Ramos (cell line): Measurements from ENCODE around the gene TEC.

Experiments
- in situ Hi-C: fragments of 300-500 bp; cut with MboI; formaldehyde crosslinking; loops from one replicate; pipeline ENCODE4 v1.14.3; 2022; ENCODE audit warnings: low sequenced_read_pairs; ENCODE audit not compliant: unreplicated experiment

The TEC gene

GRCh38 chr4:48108309-48109073 is 161.1 kb downstream of the TEC start:
- in situ Hi-C loops, result loop anchor here (25.0 kb wide), 1 partner anchor 854 kb away; no protein-coding TSS in a partner anchor

GRCh38 chr4:48105230-48105629 is 164.4 kb downstream of the TEC start:
- in situ Hi-C loops, result loop anchor here (25.0 kb wide), 1 partner anchor 857 kb away; no protein-coding TSS in a partner anchor

GRCh38 chr4:48103483-48104139 is 166.0 kb downstream of the TEC start:
- in situ Hi-C loops, result loop anchor here (25.0 kb wide), 1 partner anchor 859 kb away; no protein-coding TSS in a partner anchor

- in situ Hi-C loops, result loop anchor here (25.0 kb wide), 1 partner anchor 860 kb away; no protein-coding TSS in a partner anchor
Observed at GRCh38 chr4:48102303-48102702, 167.3 kb downstream of the TEC start.

GRCh38 chr4:48100256-48100655 is 169.4 kb downstream of the TEC start:
- in situ Hi-C loops, result loop anchor here (25.0 kb wide), 1 partner anchor 862 kb away; no protein-coding TSS in a partner anchor

- in situ Hi-C loops, result loop anchor here (25.0 kb wide), 1 partner anchor 408 kb away; no protein-coding TSS in a partner anchor
Observed at GRCh38 chr4:48095441-48095840, 174.2 kb downstream of the TEC start.

GRCh38 chr4:48093991-48094416 is 175.6 kb downstream of the TEC start:
- in situ Hi-C loops, result loop anchor here (25.0 kb wide), 1 partner anchor 407 kb away; no protein-coding TSS in a partner anchor

GRCh38 chr4:48090621-48091020 is 179.0 kb downstream of the TEC start:
- in situ Hi-C loops, result loop anchor here (25.0 kb wide), 1 partner anchor 403 kb away; no protein-coding TSS in a partner anchor

GRCh38 chr4:48085821-48086589 is 183.6 kb downstream of the TEC start:
- in situ Hi-C loops, result loop anchor here (10.0 to 25.0 kb wide), 2 partner anchors 51 to 399 kb away; no protein-coding TSS in a partner anchor
